OCI-LY1 (cell line): Measurements from ENCODE around the gene ZNF219.

Experiments
- H2AFZ ChIP-seq: fragments of 200-600 bp; sonication (generic), shearing (Covaris generic); 2 replicates; pipeline ENCODE4 v1.6.0; 2014; ENCODE audit warnings: antibody characterized with exemption, mild to moderate bottlenecking, low read length
- H3F3A ChIP-seq: fragments of 200-600 bp; sonication (generic), shearing (Covaris generic); 2 replicates; pipeline ENCODE4 v1.6.0; 2014; ENCODE audit warnings: mild to moderate bottlenecking, antibody characterized with exemption, low read length, moderate library complexity; ENCODE audit not compliant: insufficient read depth
- H3K27ac ChIP-seq: fragments of 200-600 bp; sonication (generic); 2 replicates; pipeline ENCODE4 v1.5.1; 2014; ENCODE audit warnings: low read length, mixed run types, mild to moderate bottlenecking, low read depth; ENCODE audit not compliant: poor library complexity, severe bottlenecking
- H3K27me3 ChIP-seq: fragments of 200-600 bp; sonication (generic); 2 replicates; pipeline ENCODE4 v1.6.0; 2014; ENCODE audit warnings: antibody characterized with exemption, mild to moderate bottlenecking, low read length, moderate library complexity; ENCODE audit not compliant: insufficient read depth
- H3K36me3 ChIP-seq: fragments of 200-600 bp; sonication (generic); 2 replicates; pipeline ENCODE4 v1.6.1; 2014; ENCODE audit warnings: mild to moderate bottlenecking, antibody characterized with exemption, low read length, moderate library complexity, mixed read lengths; ENCODE audit not compliant: insufficient read depth
- H3K4me1 ChIP-seq: fragments of 200-600 bp; sonication (generic); 2 replicates; pipeline ENCODE4 v1.5.1; 2014; ENCODE audit warnings: mild to moderate bottlenecking, low read length, moderate library complexity; ENCODE audit not compliant: insufficient read depth, severe bottlenecking
- H3K4me2 ChIP-seq: fragments of 200-600 bp; sonication (generic), shearing (Covaris generic); 2 replicates; pipeline ENCODE4 v1.6.1; 2014; ENCODE audit warnings: low read length
- H3K4me3 ChIP-seq: fragments of 200-600 bp; sonication (generic); 2 replicates; pipeline ENCODE4 v1.5.1; 2014; ENCODE audit warnings: low read length, low read depth, mild to moderate bottlenecking, mixed read lengths; ENCODE audit not compliant: poor library complexity, severe bottlenecking
- H3K79me2 ChIP-seq: fragments of 200-600 bp; shearing (Covaris generic); 2 replicates; pipeline ENCODE4 v1.6.1; 2016; ENCODE audit warnings: mixed run types, low read length, mixed read lengths; ENCODE audit not compliant: insufficient read depth
- H3K9ac ChIP-seq: fragments of 200-600 bp; sonication (generic), shearing (Covaris generic); 2 replicates; pipeline ENCODE4 v1.6.1; 2014; ENCODE audit warnings: mild to moderate bottlenecking, low read length, mixed read lengths
- H3K9me2 ChIP-seq: fragments of 200-600 bp; sonication (generic), shearing (Covaris generic); 2 replicates; pipeline ENCODE4 v1.6.1; 2014; ENCODE audit warnings: low read depth, mild to moderate bottlenecking, low read length, mixed read lengths
- H3K9me3 ChIP-seq: fragments of 200-600 bp; shearing (Covaris generic); 2 replicates; pipeline ENCODE4 v1.6.1; 2014; ENCODE audit warnings: low read length, mixed read lengths
- H4K20me1 ChIP-seq: fragments of 200-600 bp; sonication (generic), shearing (Covaris generic); 2 replicates; pipeline ENCODE4 v1.6.0; 2016; ENCODE audit warnings: mild to moderate bottlenecking, low read length; ENCODE audit not compliant: insufficient read depth
- CTCF ChIP-seq: fragments of 200-600 bp; sonication (generic), shearing (Covaris generic); IDR thresholded peaks from 2 replicates; pipeline ENCODE4 v1.5.1; 2017; ENCODE audit warnings: mild to moderate bottlenecking, antibody characterized with exemption, low read length, moderate library complexity, mixed read lengths
- EZH2 ChIP-seq: fragments of 200-600 bp; sonication (generic), shearing (Covaris generic); IDR thresholded peaks from 2 replicates; pipeline ENCODE4 v1.8.0; 2017; ENCODE audit warnings: borderline replicate concordance, mixed run types, mild to moderate bottlenecking, antibody characterized with exemption, low read length, moderate library complexity, mixed read lengths

ZNF219 gene

GRCh38 chr14:21121122-21121521 is 22.7 kb upstream of the ZNF219 start:
- H3K9me2 ChIP-seq, result no peaks in the 10 kb centered on the region
- no peak overlapping the region for H3K27ac ChIP-seq
- H3K4me1 ChIP-seq, result no peaks in the 10 kb centered on the region
- no peak overlapping the region for H3K9ac ChIP-seq
- H3K4me2 ChIP-seq, result no peak overlapping the region
- TF ChIP-seq EZH2 (no peak), CTCF (no peak)
- H3K9me3 ChIP-seq, result no peaks in the 10 kb centered on the region
- H3K4me3 ChIP-seq, result no peak overlapping the region
- peaks cover 3% of the 10 kb centered on the region; the same call in 1 of the 2 replicates for H3K27me3 ChIP-seq
- H3K36me3 ChIP-seq, result no peaks in the 10 kb centered on the region
- no peaks in the 10 kb centered on the region for H3F3A ChIP-seq
- no peaks in the 10 kb centered on the region for H3K79me2 ChIP-seq
- no peak overlapping the region for H2AFZ ChIP-seq
- H4K20me1 ChIP-seq, result no peaks in the 10 kb centered on the region

GRCh38 chr14:21120686-21121085 is 22.2 kb upstream of the ZNF219 start:
- H4K20me1 ChIP-seq, result no peaks in the 10 kb centered on the region
- H3K9me3 ChIP-seq, result no peaks in the 10 kb centered on the region
- TF ChIP-seq CTCF, result no peak
- TF ChIP-seq EZH2, result no peak
- H3K27ac ChIP-seq, result no peak overlapping the region
- no peak overlapping the region for H3K9ac ChIP-seq
- no peaks in the 10 kb centered on the region for H3K79me2 ChIP-seq
- peaks cover 3% of the 10 kb centered on the region; the same call in 1 of the 2 replicates for H3K27me3 ChIP-seq
- H3K4me2 ChIP-seq, result no peak overlapping the region
- no peak overlapping the region for H3K4me3 ChIP-seq
- no peaks in the 10 kb centered on the region for H3F3A ChIP-seq
- no peaks in the 10 kb centered on the region for H3K9me2 ChIP-seq
- H2AFZ ChIP-seq, result no peak overlapping the region
- no peaks in the 10 kb centered on the region for H3K4me1 ChIP-seq
- H3K36me3 ChIP-seq, result no peaks in the 10 kb centered on the region

GRCh38 chr14:21118933-21119332 is 20.5 kb upstream of the ZNF219 start:
- Histone ChIP-seq H3K4me1 (no peaks in the 10 kb centered on the region), H3K79me2 (no peaks in the 10 kb centered on the region)

More at GRCh38 chr14:21118933-21119332, 20.5 kb upstream of the ZNF219 start:
- H3K9me3 ChIP-seq, result no peaks in the 10 kb centered on the region
- peaks cover 3% of the 10 kb centered on the region; the same call in 1 of the 2 replicates for H3K27me3 ChIP-seq
- H3K36me3 ChIP-seq, result no peaks in the 10 kb centered on the region
- no peak overlapping the region for H3K4me3 ChIP-seq
- no peak overlapping the region for H3K27ac ChIP-seq
- H3K9ac ChIP-seq, result no peak overlapping the region
- no peaks in the 10 kb centered on the region for H3K9me2 ChIP-seq
- H3F3A ChIP-seq, result no peaks in the 10 kb centered on the region
- no peaks in the 10 kb centered on the region for H4K20me1 ChIP-seq
- no peak overlapping the region for H3K4me2 ChIP-seq
- H2AFZ ChIP-seq, result no peak overlapping the region
- TF ChIP-seq EZH2 (no peak), CTCF (no peak)
